Suppressor macrophage treated with lipopolysaccharide for 1 hour (primary cell): Measurements from ENCODE around the gene KHSRP.
"Not testable (repeated sequence)": the region's sequence is repeated elsewhere in the genome, so short reads cannot be mapped to it uniquely, and the experiment has no call there.

Source experiments
- DNase-seq, 3 donors: peaks; one replicate each; pipeline ENCODE4 v3.0.0-alpha.2; 2020 to 2022

KHSRP gene

GRCh38 chr19:6417713-6418561 is 6.7 kb downstream of the KHSRP start:
- peak in 1 of 3 donors; percentile 30 for DNase-seq

DNA sequence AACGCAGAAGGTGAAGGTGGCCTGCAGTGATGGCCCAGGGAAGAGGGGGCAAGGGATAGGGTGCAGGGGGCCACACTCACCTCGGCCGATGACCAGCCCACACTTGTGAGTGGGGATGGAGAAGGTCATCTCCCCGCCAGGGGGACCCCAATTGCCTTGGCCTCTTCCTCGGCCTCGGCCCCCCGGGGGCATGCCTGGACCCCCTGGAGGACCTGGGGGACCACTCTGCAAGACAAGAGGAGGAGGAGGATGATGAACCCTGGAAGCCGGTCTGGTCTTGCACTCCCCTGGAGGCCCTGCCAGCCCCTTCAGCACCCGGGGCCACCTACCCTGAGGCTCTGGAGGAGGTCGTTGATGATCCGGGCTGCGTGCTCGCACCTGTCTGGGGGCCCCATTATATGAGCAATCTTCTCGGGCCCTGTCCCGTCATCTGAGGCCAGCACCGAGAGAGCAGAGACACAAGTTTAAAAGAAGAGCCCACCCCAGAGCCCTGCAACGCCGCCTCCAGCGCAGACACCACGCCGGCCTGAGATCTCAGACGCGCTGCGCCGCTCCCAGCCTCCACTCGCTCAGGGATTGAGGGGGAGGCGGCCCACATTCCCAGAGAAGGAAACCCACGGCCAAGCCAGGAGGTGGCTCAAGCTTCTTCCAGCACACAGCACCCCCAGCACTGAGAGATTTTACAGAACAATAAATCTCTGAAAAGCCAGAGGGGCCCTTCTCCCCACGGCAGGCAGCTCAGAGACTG is 7.8 kb downstream of the KHSRP start:
- DNase-seq: no peak

- no peak for DNase-seq
Observed at GRCh38 chr19:6415591-6416190, 8.9 kb downstream of the KHSRP start.

GRCh38 chr19:6414793-6415590 is 9.6 kb downstream of the KHSRP start:
- no peak for DNase-seq

DNA sequence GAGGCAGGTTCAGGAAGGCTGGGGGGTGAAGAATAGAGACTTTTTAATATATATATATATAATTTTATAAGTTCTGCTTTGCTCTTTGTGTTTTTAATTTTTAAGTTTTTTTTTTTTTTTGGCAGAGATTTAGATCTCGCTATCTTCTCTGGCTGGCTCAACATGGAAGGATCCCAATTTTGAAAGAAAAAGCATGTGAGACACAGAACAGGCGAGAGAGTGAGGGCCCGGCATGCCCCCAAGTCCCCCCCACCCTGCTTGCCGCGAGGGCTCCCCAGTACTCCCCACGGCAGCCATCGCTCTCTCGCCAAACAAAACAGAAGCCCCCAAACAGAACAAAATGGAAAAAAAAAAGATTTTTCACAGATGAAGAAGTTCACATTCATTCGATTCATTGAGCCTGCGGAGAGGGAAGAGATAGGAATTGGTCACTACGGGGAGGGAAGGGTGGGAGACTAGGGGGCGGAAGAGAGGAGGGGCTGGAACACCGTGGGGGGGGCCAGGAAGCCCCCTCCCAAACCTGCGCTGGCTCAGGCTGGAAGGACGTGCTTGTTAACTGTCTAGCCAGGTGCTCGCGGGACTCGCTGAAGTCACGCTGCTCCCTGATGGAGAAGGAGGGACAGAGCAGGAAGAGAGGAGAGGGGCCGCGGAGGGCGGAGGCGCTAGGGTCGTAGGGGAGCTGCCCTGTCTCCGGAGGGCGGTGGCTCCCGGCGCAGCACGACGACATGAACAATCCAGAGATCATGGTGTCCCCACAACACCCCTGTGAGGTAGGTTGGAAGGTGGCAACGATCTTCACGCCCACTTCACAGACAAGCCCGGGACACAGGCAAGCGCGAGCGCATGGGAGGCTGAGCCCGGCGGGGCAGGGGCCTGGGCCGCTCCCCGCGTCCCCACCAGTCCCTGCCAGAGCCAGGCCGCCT is 10.6 kb downstream of the KHSRP start:
- DNase-seq: no peak

- DNase-seq: no peak
Observed at GRCh38 chr19:6413291-6413690, 11.3 kb downstream of the KHSRP start.

GRCh38 chr19:6412447-6413091 is 12.0 kb downstream of the KHSRP start:
- peak in 2 of 3 donors; percentile 17 to 30 for DNase-seq

- no peak for DNase-seq
Observed at GRCh38 chr19:6412061-6412446, 12.6 kb downstream of the KHSRP start.

GRCh38 chr19:6409346-6409745 is 15.3 kb downstream of the KHSRP start:
- no peak for DNase-seq

DNA sequence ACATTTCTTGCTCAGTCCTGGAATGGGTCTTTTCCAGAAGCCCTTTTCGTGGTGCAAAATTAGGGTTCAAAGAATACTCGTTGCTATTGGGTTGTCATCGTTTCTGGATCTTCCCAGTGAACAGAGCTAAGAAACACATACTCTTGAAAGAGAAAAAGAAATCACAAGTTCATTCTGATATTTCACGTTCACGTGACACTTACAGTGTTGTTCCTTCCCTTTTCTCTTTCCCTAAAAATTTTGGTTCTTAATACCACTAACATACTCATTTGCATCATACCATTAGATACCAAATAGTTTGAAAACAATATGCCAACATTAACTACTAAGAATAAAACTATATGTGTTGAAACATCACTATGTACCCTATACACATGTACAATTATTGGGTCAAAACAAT is 18.2 kb downstream of the KHSRP start:
- DNase-seq: peak in 2 of 3 donors; percentile 50 to 61

DNA sequence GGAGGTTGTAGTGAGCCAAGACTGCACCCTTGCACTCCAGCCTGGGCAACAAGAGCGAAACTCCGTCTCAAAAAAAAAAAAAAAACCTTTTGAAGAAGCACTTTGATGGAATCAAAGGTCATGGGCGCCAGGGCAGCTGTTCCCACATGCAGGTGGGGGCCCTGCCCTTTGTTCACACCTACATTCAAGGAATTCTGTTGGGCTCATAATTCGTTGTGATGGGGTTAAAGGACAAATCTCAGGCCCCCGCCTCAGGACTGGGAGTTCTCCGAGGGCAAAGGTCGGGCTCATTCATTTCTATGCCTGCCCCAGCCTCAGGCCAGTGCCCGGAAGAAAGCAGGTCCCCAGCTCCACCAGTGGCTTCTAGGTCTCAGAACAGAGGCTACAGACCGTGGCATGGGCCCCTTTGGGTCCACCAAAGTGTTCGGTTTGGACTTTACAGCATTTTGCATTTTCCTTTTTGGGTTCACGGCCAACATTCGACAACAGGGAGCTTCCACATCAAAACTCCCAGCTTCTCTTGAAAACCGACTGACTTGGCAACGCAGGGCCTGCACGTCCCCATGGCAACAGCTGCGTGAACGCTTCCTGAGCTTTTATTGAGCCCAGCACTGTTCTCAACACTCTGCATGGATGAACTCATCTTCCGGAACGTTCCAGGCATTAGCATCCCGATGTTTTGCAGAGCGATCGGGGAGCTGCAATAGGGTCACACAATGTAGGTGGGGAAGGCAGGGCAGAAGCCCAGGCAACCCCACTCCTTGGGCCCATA is 21.6 kb downstream of the KHSRP start:
- no peak for DNase-seq

GRCh38 chr19:6402058-6402457 is 22.6 kb downstream of the KHSRP start:
- DNase-seq: no peak

- DNase-seq: not testable (repeated sequence)
Observed at GRCh38 chr19:6400062-6400944, 24.3 kb downstream of the KHSRP start.

DNA sequence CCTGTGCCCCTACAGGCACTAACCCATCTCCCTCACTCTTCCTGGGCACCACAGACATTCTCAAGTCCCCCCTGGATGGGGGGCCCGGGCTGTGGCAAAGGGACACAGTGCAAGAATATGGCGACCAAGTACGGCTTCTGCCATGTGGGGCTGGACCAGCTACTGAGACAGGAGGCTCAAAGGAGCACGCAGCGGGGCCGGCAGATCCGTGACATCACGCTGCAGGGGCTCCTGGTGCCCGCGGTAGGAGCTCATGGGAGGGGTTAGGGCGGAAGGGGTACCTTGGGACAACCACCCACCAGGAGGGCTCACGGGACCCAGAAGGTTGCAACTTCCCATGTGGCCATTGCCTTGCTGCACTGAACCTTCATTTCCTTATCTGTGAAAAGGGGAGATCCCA is 28.3 kb downstream of the KHSRP start:
- DNase-seq: no peak

DNA sequence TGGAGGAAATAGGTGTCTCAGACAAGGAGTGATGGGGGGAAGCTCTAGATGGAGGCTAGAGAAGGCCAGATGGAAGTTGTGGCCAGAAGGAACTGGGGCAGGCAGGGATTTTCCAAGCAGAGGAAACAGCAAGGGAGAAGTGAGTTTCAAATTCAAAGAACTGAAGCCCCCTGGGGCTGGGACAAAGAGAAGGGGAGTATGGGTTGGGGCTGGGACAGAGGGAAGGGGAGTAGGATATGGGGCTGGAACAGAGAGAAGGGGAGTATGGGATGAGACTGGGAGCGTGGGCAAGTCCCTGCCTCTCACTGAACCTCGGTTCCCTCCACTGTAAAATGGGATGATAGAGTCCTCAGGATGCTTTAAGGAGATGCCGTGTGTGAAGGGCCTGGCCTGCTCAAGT is 29.8 kb downstream of the KHSRP start:
- peak in 2 of 3 donors; percentile 14 to 35 for DNase-seq

DNA sequence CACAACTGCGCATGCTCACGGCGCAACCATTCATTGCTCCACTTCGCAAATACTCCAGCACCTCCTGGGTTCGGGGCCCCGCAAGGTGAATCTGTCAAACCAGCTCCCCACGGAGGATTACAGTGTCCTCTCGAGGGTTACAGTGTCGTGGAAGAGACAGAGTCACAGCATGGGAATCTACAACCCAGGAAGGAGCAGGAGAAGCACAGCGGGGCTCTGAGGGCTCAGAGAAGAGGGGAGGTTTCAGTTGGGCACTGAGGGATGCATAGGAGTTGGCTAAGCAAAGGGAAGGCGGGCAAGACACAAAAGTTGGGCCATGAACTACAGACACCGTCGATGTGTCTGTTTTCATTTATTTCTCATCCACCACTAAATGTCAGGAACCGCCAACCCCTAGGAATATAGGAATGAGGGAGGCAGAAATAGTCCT is 30.6 kb downstream of the KHSRP start:
- peak in 1 of 3 donors; percentile 63 for DNase-seq

DNA sequence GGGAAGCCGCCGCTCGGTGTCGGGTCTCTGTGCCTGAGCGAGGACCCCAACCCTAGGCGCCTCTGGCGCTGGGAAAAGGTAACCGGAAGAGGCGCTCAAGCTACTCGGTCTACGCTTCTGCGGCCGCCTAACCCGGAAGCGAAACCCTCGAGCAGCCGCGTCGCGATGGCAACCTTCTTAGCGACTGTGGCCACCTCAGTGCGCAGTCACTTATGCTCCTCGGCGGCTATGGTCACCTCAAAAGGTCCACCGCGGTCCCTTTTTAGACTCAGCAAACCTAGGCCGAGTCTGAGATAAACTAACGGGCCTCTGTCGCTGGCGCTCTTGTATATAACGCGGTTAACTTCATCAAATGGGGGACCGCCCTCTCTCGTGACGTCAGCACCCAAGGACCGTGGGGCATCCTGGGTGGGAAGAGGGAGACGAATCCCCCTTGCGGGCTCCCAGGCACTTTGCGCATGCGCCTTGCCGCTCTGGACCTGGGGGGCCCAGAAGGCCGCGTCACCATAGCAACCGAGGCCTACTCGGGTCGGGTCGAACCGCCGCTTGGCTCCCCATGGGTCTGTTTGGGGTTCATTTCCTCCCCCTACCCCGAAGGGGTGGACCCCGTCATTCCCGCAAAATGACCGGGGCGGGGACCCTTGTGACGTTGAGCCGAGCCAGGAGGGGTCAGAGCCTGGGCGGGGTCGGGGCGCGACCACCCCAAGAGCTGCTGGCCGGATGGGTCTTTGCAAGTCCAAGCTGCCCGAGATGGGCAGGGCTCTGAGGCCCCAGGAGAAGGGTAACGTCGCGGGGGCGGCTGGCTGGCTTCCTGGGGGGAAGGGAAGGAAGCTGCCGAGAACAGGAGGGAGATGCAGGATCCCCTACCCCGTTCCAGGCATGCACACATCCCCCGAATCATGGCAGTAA is 31.3 kb downstream of the KHSRP start, which contains the start of gene GTF2F1:
TSS of gene GTF2F1 (minus strand) at position 91 of the 909 bp plus-strand sequence. CDS start 169 bp downstream, outside the sequence.
- peak; percentile 92 to 94 (median 92) for DNase-seq
